GM19452 (cell line): ENCODE measurements around the gene FAAP100.

Experiments used
- ATAC-seq: cut with Tn5 transposase; IDR thresholded peaks from one replicate; pipeline ENCODE4 v1.9.1; 2021; ENCODE audit not compliant: unreplicated experiment

Gene FAAP100

GRCh38 chr17:81527591-81528383 is 24.4 kb downstream of the FAAP100 start, which contains the start of gene FSCN2:
Gene FSCN2, plus strand, starts transcription at chr17:81528377. Its CDS starts 155 bp downstream, at chr17:81528532.
- no peak for ATAC-seq

DNA sequence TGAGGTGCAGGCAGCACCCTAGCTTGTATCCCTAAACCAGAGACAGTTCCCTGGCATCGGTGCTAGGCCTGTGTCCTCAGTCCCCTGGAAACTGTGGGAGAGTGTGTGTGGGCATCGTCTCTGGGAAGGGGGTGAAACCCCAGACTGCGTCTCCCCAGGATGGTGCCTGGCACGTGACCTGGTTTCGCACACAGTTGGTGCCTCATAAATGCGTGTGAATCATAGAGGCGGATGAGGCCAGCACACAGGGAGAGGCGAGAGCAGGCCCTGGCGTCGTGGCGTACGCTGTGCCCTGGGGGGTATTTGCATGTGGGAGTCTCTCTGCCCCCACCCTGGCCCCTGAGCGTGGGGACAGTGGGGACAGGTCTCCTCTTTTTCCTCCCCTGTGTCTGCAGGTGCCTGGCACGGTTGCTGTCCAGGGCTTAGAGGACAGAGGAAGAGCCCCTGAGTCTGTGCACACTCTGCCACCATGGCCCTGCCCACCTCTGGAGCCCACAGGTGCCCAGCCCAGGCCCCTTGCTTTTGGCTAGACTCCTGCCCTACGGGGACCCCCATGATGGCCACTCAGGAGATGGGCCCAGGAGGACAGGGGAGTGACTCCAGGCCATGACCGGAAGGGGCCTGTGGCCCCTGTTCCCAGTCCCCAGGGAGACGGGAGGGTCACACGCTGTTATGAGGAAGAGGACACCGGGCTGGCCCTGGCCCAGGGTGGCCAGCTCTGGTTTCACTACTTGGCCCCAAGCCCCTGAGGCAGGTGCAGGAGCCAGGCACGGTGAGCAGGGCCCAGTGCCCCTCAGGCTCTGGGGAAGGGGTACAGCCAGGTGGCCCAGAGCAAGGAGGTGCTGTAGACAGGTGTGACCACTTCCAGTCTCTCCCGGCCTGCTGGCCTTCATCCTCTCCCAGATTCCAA is 25.2 kb downstream of the FAAP100 start:
- ATAC-seq, result no peak

- ATAC-seq, result no peak
Observed at GRCh38 chr17:81524865-81525159, 27.3 kb downstream of the FAAP100 start.

- ATAC-seq, result no peak
Observed at GRCh38 chr17:81524039-81524864, 27.9 kb downstream of the FAAP100 start.

- ATAC-seq, result no peak
Observed at GRCh38 chr17:81523402-81524038, 28.6 kb downstream of the FAAP100 start.

GRCh38 chr17:81522491-81523401 is 29.4 kb downstream of the FAAP100 start:
- ATAC-seq, result no peak

DNA sequence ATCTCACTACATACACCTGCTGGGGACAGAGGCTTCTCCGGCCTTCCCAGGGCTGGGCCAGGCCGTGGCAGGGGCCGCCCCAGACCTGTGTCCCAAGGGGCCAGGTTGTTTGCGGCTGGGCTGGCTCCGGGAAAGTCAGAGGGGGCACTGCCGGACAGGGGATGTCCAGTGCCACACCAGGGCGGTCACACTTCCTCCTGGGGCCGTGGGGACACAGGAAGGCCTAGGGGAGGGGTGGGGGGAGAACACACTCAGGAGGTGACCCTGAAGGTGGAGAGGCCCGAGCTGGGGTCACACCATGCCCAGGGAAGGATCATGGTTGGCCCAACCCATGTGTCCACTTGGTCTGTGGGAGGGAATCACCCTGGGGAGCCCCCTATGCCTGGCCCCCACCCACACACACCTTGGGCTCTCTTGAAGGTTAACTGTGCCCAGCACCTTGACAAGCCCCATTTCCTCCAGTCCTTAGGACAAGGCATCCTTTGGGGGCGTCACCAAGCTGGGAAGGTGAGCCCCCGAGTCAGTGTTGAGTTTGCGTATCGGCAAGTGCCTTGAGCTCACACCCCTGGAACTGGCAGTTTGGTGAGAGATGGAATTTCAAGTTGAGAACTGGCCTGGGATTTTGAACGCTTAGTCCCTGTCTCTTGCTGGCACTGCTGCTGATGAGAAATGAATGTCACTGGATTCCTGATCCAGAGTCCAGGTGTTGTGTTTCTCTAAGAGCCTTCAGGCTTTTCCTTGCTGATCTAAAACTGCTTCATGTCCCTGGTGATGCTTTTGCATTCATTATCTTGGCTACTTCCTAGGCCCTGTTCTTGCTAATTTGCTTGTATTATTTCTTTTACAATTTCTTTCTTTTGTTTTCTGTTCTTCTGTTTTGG is 31.9 kb downstream of the FAAP100 start:
- ATAC-seq, result no peak

DNA sequence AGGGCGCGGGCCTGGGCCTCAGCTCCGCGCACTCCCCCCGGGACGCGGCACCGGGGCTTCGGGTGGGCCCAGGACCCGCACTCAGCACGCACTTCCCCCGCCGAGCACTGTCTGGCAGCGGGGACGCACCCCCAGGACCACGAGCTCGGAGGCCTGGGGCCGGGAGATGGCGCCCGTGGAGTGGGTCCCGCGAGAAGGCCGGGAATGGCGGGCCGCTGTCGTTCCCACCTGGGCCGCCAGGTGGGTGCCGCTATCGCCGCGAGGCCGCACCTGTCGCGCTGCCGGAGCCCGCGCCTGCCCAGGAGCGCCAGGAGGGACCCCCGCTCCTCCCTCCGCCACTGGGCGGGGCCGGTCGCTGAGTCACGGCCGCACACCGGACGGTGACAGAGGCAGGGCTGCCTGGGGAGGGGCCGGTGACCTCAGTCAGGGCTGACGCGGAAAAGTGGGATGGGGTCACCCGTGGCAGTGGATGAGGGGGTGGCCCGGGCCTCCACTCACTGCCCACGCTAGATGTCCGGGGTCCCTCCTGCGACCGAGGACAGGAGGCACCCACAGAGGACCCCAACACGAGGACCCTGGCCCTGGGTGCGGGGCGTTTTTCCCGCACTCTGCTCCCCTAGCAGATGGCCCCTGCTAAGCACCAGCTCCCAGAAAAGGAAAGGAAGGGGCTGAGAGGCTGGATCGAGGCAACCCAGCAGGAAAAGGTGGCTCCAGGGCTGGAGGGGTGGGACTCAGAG is 32.7 kb downstream of the FAAP100 start:
- ATAC-seq, result peak; percentile 28

GRCh38 chr17:81518785-81519283 is 33.3 kb downstream of the FAAP100 start:
- no peak for ATAC-seq

DNA sequence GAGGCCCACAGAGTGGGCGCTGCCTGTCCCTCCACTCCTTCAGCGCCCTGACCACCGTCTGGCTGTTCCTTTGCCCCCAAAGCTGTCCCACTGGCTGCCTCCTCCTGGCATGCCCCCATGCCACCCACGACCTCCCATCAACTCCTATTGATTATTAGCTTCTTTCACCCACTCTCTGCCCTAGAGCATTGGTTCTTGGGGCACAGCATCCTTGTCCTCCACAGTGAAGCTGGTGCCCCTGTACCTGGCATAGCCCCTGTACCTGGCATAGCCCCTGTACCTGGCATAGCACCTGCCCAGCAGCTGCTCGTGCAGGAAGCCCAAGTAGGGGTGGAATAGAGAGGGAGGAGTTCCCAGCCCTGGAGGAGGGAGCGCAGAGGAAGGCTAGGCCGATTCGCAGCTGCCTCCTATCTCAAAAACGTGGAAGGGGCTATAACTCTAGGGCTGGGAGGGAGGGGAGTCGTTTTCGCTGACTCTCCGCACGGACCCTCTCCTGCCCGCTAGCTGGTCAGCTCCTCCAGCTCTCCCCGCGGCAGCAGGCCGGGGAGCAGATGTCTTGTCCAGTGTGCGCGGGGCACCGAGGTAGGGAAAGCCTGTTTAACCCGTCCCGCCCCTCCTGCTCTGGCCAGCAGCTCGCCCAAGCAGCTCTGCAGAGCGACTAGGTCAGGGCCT is 33.9 kb downstream of the FAAP100 start:
- no peak for ATAC-seq

GRCh38 chr17:81517339-81518112 is 34.6 kb downstream of the FAAP100 start:
- ATAC-seq, result peak; percentile 21

DNA sequence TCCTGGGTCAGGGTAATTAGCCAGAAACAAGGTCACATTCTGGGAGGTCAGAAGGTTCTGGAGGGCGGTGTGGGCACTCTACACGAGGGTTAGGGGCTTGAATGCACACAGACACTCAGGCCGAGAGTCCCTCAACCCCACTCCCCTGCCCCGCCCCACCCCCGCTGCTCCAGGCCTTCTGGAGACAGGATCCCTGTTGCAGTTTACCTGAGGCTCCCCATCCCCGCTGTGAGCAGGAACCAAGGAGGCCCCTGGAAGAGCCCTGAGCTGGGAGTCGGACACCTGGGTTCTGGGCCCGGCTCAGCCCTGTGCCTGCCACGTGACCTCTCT is 35.2 kb downstream of the FAAP100 start:
- ATAC-seq, result no peak

DNA sequence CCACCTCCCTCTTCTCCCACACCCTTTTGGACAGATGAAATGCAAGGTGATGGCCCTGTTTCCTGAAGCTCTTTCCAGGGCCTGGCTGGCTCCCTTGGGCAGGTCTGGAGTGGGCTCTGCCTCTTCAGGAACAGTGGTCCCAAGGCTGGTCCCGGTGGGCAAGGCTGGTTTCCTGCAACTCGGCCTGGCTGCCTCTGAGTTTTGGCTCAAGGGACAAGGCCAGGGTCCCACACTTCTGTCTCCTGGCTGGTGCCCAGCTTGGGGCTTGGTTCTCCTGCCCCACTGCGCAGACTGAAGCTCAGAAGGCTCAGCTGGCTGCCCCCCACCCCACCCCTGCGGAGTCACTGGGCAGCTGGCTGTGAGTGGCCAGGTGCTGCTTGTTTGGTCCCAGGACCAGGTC is 35.7 kb downstream of the FAAP100 start:
- ATAC-seq, result no peak

DNA sequence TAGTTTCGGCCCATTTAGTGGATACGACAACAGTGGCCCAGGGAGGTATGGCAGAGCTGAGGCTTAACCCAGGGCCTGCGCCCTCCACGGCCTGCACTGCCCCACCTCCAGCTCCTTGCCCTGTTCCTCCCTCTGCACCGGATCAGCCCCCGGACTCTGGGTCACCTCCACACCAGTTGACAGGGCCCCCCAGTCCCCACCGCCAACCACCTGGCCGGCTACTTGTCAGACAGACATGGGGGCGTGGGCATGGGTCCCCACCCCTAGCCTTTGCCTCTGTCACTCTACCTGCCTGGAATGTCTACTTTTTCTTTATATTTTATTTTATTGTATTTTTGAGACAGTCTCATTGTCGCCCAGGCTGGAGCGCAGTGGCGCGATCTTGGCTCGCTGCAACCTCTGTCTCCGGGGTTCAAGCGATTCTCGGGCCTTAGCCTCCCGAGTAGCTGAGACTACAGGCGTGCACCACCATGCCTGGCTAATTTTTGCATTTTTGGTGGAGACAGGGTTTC is 36.6 kb downstream of the FAAP100 start:
- ATAC-seq, result no peak

DNA sequence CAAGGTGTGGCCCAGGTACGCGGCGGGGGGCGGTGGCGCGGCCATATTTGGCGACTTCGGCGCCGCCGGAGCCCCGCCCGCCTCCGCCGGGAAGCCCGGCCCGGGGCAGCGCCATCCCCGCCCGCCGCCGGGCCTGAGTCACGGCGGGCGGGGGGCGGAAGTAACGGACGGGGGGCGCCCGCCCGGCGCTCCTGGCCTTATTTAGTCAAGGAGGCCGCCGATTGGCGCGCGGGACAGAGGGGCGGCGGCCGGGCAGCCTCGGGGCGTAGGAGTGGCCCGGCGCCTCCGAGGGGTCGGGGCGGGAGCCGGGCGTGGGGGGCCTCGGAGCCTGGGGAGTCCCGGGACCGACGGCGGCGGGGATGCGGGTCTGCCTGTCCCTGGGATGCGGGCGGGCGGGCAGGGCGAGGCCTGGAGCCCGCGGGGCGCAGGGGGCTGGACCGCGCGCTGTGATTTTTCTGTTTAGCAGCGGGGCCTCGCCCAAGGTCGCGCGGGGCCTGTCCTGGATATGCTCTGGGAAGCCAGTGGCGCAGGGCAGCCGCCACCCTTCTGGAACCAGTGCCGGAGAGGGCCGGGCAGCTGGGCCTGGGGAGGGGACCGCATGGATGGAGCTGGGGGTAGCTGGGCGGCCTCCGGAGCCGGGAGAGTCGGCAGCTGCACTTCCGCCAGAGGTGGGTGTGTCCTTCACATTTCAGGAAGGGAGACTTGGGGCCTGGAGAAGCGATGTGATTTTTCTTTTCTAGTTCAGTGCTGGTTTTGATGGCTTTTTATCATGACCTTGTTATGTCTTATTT is 37.2 kb downstream of the FAAP100 start:
- no peak for ATAC-seq

DNA sequence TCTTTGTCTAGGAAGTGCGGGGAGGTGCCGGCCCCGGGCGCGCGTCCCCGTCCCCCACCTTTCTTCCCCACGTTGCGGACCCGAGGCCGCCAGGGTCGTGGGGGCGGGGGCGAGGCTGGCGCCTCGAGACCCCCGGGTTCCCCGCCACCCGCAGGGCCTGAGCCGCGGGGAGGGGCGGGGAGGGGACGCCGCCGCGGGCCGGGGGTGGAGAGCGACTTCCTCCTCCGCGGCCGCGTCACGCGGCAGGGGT is 37.7 kb downstream of the FAAP100 start:
- no peak for ATAC-seq
